ENCODE data around the gene DNAJC27. TPM values are rescaled to one million over a fixed set of nuclear protein-coding genes. Genes with fewer than 3 reads are reported as not detected.

The DNAJC27 gene
- total and polyA plus RNA-seq, 9 of the 15 experiments (the other 6 are each of a cell fraction or from before 2014, with no cell fraction given) = 0.53 to 5.9 (median 3.0) TPM

- TF ChIP-seq MYNN (IDR thresholded peaks at IDR 0.05) (no peak), MYNN (CRISPR knock-in tag; IDR thresholded peaks at IDR 0.05) (no peak), TCF7L2 (IDR thresholded peaks at IDR 0.05; ENCODE audit: low read depth, low read length) (no peak), SPI1 (IDR thresholded peaks at IDR 0.05; ENCODE audit: borderline replicate concordance, low read depth, low read length) (no peak), SIRT6 (IDR thresholded peaks at IDR 0.05; ENCODE audit: low read depth, low read length) (no peak), SIN3B (IDR thresholded peaks at IDR 0.05; ENCODE audit: low read depth) (no peak), PPARD (CRISPR knock-in tag; IDR thresholded peaks at IDR 0.05) (no peak), MAZ (CRISPR knock-in tag; conservative IDR thresholded peaks at IDR 0.05 in 1 of 2, IDR thresholded peaks at IDR 0.05 in 1 of 2) (no peak), RBM25 (IDR thresholded peaks at IDR 0.05; ENCODE audit: low read depth, low read length, severe bottlenecking) (no peak), NFE2 (IDR thresholded peaks at IDR 0.05; ENCODE audit: low read depth) (no peak), MTF1 (CRISPR knock-in tag; IDR thresholded peaks at IDR 0.05; ENCODE audit: borderline replicate concordance) (no peak), MYC (IDR thresholded peaks at IDR 0.05; ENCODE audit: low read depth, low read length) (0 out of 2 replicates have a peak, but pooled peaks have one; percentile 4), MYC (CRISPR knock-in tag; IDR thresholded peaks at IDR 0.05; ENCODE audit: borderline replicate concordance, low read depth) (no peak), ZNF778 (CRISPR knock-in tag; IDR thresholded peaks at IDR 0.05) (no peak), ARHGAP35 (IDR thresholded peaks at IDR 0.05; ENCODE audit: partially characterized antibody) (no peak), ZC3H11A (IDR thresholded peaks at IDR 0.05; ENCODE audit: low read depth, low read length) (no peak), DIDO1 (tag; IDR thresholded peaks at IDR 0.05; ENCODE audit: low read depth) (no peak), RBM39 (optimal IDR thresholded peaks at IDR 0.05; ENCODE audit: low read depth, low read length) (no peak), CTCF (IDR thresholded peaks at IDR 0.05 in 2 of 3, conservative IDR thresholded peaks at IDR 0.05 in 1 of 3; ENCODE audit: insufficient read depth in 2 of 3, low read depth in 1 of 3, low read length in 3 of 3) (peak; percentile 51 to 72 (median 60); a peak in 5 of 6 replicates), CTCFL (IDR thresholded peaks at IDR 0.05; ENCODE audit: borderline replicate concordance, insufficient read depth, low read depth, low read length, poor library complexity, severe bottlenecking) (peak; percentile 62), STAT6 (CRISPR knock-in tag; IDR thresholded peaks at IDR 0.05) (no peak)
Observed at GRCh38 chr2:24920809-24921441, 50.8 kb downstream of the DNAJC27 start (continued).

Data from K562 (cell line).